T-helper 2 cell treated with Interferon-gamma antibody and Interleukin-4, amounts not matched to agents 100 ng/mL and 5 ng/mL, for 36 hours (primary cell): Measurements from ENCODE around the gene NETO1. TPM values are rescaled to one million over a fixed set of nuclear protein-coding genes. Genes with fewer than 3 reads are reported as not detected.

Source experiments
- intact Hi-C: fragments of 100-400 bp; cut with micrococcal nuclease; formaldehyde crosslinking; loops from one replicate; pipeline ENCODE4 v1.15.1; 2023
- total RNA-seq: library from RNA; stranded (reverse); gene quantifications from 2 replicates; pipeline ENCODE4 v1.2.3, GENCODE V29; 2022

Gene NETO1
- total RNA-seq, 1 donor from 2014 or later = not detected

DNA sequence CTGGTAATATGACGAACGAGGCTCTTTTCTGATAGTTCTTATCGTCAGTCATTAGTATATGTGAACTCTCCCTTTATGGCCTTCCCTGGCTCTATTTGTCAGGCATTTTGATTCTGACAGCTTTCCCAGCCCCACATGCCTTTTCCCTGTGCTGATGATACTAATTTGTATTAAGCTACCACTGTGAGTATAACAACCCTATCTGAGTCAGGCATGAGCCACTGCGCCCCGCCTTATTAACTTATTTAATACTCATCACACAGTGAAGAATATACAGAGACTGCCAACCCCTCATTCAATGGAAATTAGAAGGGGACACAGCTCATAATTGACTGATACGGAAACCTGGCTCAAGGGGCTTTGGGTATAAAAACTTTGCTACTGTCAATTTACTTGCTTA lies 140.0 kb downstream of the NETO1 start:
- intact Hi-C loops = no loop called here

DNA sequence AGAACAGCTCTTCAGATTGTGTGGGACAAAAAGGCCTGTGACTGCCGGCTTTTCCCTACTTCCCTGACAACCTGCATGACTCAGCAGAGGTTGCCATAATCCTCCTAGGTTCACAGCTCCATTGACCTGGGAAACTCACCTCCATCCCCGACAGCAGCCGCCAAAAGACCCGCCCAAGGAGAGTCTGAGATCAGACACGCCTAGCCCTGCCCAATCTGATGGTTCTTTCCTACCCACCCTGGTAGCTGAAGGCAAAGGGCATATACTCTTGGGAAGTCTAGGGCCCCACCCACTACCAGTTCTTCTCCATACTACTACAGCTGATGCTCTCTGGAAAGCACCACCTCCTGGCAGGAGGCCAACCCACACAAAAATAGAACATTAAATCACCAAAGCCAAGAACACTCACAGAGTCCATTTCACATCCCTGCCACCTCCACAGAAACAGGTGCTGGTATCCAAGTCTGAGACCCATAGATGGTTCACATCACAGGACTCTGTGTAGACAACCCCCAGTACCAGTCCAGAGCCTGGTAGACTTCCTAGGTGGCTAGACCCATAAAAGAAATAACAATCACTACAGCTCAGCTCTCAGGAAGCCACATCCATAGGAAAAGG lies 140.6 kb downstream of the NETO1 start:
- intact Hi-C loops = no loop called here

DNA sequence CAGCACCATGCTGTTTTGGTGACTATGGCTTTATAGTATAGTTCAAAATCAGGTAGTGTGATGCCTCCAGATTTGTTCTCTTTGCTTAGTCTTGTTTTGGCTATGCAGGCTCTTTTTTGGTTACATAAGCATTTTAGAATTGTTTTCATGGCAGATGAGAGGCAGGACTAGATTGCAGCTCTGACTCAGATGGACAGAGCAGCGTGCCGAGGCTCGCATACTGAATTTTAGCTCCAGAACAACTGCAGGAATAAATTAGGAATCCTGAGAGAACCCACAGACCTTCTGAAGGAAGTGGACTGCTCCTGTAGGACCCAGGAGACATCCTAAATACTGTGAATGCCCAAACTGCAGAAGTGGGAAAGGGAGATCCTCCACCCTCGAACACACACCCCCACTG lies 141.6 kb downstream of the NETO1 start:
- intact Hi-C loops = no loop called here

DNA sequence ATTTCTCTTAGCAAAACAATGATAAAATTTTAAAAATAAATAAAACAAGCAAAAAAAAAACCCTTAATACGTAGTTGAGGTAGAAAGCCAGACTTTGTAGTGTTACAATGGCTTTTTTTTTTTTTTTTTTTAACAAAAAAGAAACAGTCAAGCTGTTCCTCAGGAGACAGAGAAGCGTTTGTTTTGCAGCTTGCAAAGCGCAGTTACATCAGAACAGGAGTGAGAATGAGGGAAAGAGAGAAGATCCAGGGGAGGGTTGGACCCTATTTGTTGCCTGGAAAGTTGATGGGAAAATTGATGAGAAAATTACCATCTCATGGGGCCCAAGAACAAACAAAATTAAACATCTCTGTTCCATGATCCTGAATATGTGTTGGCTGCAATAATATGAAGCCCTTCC lies 146.5 kb downstream of the NETO1 start:
- intact Hi-C loops = no loop called here

DNA sequence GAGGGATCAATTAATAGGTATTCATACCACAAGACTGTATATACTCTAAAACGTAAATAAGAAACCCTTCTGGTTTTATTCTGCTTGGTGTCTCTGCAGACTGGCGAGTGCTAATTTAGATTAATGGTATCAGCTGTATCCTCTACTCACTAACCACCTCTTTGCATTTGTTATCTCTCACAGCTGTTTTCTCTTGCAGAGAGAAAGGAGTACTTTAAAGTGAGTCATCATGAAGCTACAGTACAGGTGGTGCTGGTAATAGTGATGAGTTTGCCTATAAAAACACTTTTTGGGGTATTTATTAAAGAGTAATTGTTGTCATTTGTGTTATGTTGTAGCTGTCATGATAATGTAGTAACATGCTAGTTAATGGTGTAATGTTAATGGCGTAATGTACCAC lies 147.7 kb downstream of the NETO1 start:
- intact Hi-C loops = no loop called here

DNA sequence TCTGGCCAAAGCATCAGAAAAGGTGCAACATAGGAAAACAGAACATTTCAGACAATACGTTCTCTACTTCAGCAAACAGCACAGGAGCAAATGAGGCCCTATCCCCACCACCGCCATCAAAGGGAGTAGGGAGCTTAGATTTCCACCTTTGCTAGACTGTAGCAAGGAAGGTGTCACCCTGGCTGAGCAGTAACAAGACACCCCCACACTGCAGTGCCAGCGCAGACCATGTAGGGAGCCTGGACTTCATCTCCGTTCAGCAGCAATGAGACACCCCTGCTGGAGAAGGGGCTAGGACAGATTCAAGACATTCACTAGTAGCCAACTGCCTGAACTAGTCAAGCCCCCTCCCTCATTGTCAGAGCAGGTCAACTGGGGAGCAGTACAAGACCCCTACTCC lies 163.6 kb downstream of the NETO1 start:
- intact Hi-C loops = no loop called here

DNA sequence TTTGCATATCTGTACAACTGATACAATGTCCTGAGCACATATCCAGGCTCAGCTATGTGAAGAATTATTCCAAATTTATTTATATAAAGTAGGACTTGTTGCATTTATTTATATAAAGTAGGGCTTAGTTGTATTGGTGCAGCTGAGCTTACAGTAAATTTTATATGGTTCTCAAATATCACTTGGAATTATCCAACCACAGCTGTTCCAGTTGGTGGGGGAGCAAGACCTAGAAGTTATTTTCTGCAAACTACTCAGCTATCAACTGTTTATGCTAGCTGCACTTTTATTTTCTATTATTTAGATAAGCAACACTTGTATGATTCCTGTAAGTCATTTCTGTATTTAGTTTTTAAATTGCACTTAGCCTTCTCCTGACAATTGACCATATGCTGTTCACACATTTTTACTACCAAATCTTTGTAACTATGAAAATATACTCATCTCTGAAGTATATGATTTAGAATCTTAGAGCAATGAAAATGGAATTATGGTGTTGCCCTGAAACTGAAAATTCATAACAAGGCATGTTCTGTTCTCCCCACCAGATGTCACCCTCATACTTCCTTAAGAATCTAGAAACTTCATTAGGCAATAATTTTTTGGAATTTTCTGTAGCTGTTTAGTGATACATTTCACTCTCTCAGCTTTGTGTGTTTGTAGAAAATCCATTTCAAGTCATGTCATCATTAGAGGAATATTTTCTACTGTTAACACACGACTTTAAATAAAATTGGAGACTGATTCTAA lies 166.7 kb downstream of the NETO1 start:
- intact Hi-C loops = no loop called here

DNA sequence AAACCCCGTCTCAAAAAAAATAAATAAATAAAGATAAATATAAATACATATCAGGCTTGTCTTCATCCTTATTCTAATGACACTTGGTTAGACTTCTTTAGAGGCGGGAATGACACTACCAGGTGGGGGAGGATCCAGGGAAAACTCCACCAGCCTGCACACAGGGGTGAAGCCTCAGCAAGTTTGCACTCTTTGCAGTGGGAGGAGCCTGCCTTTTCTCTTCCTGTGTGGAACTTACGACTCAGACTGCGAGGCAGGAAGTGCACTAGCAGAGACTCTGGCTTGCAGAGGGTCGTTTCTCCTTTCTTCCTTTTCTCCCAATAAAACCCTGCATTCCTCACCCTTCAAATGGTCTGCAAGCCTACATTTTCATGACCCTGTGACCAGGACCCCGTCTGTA lies 170.1 kb downstream of the NETO1 start:
- intact Hi-C loops = no loop called here

DNA sequence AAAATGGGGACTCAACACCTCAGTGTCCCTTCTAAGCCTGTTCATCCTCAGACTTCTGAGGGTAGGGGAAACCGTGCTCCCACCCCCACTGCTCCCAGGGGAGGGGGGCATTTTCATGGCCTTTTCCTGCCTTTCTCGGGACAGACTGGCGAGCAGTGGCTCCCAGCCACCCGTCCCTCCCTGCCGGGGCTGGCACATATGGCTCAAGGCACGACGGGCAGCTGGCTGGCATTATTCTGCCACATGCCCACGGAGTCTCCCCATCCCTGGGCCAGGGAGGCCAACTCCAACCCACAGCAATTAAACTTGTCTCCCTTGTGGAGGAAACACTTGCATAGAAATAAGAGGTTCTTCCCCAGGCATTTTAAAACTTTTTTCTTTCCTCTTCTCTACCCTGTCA lies 175.2 kb downstream of the NETO1 start:
- intact Hi-C loops = no loop called here
